ENCODE results near the gene NXPH1. TPM values are rescaled to one million over a fixed set of nuclear protein-coding genes. Genes with fewer than 3 reads are reported as not detected.

Gene NXPH1
- total RNA-seq, 4 donors from 2014 or later, result not detected

DNA sequence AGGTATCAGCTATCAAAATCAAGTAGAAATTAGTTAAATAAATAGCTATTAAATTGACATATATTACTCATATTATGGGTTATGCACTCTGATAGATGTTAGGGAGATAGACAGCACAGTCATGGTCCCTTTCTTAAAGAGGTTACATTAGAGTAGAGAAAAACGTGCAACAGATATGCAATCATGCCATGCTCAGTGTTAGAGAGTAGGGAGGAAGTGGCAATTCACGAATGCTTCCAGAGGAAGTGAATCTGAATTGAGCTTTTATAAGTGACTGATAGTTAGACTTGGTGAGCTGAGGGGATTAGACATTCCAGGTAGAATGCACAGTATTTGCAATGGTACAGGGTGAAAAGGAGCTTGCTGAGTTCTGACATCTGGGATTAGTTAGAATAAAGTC lies 349.8 kb downstream of the NXPH1 start:
- WGBS, 2 donors, result 34 to 46% methylated on average over 2 of the region's 2 CpGs
- no peak overlapping the region for H3K4me3 ChIP-seq (ENCODE audit: low read depth, poor library complexity, severe bottlenecking)
- TF ChIP-seq CTCF (IDR thresholded peaks at IDR 0.05) (no peak), POLR2A (IDR thresholded peaks at IDR 0.05) (no peak)
- no peak for DNase-seq (ENCODE audit: low spot score in 2 of 2)
- intact Hi-C loops (cut with DNase I; ENCODE audit: low total_unique reads), result no loop called here

DNA sequence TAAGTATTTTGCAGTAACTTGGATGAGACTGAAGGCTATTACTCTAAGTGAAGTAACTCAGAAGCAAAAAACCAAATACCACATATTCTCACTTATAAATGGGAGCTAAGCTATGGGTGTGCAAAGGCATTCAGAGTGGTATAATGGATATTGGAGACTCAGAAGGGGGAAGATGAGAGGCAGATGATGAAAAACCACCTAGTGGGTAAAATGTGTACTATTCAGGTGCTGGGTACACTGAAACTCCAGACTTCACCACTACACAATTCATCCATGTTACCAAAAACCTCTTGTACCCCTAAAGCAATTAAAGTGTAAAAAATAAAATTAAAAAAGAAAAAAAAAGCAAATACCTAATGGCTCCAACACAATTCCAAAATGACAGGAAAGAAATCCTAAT lies 351.7 kb downstream of the NXPH1 start:
- TF ChIP-seq CTCF (IDR thresholded peaks at IDR 0.05) (no peak), POLR2A (IDR thresholded peaks at IDR 0.05) (no peak)
- DNase-seq (ENCODE audit: low spot score in 2 of 2), result no peak
- intact Hi-C loops (cut with DNase I; ENCODE audit: low total_unique reads), result no loop called here
- no peak overlapping the region for H3K4me3 ChIP-seq (ENCODE audit: low read depth, poor library complexity, severe bottlenecking)

DNA sequence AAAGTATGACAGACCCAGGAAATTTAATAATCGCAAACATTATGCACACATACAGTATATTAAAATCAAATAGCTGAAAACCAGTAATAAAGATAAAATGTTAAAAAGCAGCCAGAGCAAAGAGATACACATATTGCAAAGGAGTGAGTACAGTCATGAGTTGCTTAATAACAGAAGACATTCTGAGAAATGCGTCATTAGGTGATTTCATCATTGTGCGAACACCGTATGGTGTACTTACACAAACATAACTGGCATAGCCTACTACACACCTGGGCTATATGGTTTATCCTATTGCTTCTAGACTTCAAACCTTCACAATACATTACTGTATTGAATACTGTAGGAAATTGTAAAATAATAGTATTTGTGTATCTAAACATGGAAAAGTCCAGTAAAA lies 367.6 kb downstream of the NXPH1 start:
- TF ChIP-seq CTCF (IDR thresholded peaks at IDR 0.05) (no peak), POLR2A (IDR thresholded peaks at IDR 0.05) (no peak)
- WGBS, 2 donors, result 93 to 94% methylated on average over 4 of the region's 4 CpGs
- intact Hi-C loops (cut with DNase I; ENCODE audit: low total_unique reads), result no loop called here
- DNase-seq (ENCODE audit: low spot score in 2 of 2), result no peak
- no peak overlapping the region for H3K4me3 ChIP-seq (ENCODE audit: low read depth, poor library complexity, severe bottlenecking)

Other genes starting within 250 kb of the NXPH1 start
- 10 to 100 TPM; 12.8 to 33.6 (median 18.4) TPM for gene ICA1, start 171.4 kb upstream of the NXPH1 start, total RNA-seq

Data from lower leg skin (tissue), 4 donors.